ENCODE measurements around the gene HES4.

HES4 gene

DNA sequence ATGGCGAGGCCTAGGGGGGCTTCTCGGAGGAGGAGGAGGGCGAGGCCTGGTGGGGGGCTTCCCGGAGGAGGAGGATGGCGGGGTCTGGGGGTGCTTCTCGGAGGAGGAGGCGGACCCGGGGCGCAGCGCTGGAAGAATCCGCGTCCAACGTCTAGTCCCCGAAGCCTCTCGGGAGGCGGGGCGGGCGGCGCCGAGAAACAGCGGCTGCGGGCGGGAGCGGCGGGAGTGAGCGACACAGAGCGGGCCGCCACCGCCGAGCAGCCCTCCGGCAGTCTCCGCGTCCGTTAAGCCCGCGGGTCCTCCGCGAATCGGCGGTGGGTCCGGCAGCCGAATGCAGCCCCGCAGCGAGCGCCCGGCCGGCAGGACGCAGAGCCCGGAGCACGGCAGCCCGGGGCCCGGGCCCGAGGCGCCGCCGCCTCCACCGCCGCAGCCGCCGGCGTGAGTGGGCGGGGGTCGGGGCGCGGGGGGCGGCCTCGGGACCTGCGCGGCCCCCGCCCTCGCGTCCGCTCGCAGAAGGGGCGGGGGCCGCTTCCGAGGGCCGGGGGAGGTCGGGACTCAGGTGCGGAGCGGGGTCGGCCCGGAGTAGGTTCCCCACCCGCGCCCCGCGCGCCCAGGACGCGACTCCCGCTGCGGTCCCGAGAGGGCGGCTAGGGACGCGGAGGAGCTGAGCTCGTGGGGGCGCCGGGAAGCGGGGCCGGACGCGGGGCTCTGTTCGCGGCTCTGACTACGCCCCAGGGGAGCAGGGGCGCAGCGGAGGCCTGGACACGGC, 39.4 kb downstream of the HES4 start, which contains the start of gene KLHL17 (continued):
- TF ChIP-seq, protein P1, sequence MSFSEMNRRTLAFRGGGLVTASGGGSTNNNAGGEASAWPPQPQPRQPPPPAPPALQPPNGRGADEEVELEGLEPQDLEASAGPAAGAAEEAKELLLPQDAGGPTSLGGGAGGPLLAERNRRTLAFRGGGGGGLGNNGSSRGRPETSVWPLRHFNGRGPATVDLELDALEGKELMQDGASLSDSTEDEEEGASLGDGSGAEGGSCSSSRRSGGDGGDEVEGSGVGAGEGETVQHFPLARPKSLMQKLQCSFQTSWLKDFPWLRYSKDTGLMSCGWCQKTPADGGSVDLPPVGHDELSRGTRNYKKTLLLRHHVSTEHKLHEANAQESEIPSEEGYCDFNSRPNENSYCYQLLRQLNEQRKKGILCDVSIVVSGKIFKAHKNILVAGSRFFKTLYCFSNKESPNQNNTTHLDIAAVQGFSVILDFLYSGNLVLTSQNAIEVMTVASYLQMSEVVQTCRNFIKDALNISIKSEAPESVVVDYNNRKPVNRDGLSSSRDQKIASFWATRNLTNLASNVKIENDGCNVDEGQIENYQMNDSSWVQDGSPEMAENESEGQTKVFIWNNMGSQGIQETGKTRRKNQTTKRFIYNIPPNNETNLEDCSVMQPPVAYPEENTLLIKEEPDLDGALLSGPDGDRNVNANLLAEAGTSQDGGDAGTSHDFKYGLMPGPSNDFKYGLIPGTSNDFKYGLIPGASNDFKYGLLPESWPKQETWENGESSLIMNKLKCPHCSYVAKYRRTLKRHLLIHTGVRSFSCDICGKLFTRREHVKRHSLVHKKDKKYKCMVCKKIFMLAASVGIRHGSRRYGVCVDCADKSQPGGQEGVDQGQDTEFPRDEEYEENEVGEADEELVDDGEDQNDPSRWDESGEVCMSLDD (tag by site-specific recombination; IDR thresholded peaks at IDR 0.05) = peak; percentile 78
- no peak for TF ChIP-seq ZNF664 (tag by site-specific recombination; IDR thresholded peaks at IDR 0.05)
- TF ChIP-seq YY1 (tag by site-specific recombination; IDR thresholded peaks at IDR 0.05) = no peak
- TF ChIP-seq, protein P2, sequence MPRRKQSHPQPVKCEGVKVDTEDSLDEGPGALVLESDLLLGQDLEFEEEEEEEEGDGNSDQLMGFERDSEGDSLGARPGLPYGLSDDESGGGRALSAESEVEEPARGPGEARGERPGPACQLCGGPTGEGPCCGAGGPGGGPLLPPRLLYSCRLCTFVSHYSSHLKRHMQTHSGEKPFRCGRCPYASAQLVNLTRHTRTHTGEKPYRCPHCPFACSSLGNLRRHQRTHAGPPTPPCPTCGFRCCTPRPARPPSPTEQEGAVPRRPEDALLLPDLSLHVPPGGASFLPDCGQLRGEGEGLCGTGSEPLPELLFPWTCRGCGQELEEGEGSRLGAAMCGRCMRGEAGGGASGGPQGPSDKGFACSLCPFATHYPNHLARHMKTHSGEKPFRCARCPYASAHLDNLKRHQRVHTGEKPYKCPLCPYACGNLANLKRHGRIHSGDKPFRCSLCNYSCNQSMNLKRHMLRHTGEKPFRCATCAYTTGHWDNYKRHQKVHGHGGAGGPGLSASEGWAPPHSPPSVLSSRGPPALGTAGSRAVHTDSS (tag by site-specific recombination; IDR thresholded peaks at IDR 0.05) = 0 out of 2 replicates have a peak, but pooled peaks have one; percentile 30
- TF ChIP-seq, protein P3, sequence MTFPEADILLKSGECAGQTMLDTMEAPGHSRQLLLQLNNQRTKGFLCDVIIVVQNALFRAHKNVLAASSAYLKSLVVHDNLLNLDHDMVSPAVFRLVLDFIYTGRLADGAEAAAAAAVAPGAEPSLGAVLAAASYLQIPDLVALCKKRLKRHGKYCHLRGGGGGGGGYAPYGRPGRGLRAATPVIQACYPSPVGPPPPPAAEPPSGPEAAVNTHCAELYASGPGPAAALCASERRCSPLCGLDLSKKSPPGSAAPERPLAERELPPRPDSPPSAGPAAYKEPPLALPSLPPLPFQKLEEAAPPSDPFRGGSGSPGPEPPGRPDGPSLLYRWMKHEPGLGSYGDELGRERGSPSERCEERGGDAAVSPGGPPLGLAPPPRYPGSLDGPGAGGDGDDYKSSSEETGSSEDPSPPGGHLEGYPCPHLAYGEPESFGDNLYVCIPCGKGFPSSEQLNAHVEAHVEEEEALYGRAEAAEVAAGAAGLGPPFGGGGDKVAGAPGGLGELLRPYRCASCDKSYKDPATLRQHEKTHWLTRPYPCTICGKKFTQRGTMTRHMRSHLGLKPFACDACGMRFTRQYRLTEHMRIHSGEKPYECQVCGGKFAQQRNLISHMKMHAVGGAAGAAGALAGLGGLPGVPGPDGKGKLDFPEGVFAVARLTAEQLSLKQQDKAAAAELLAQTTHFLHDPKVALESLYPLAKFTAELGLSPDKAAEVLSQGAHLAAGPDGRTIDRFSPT (tag by site-specific recombination; IDR thresholded peaks at IDR 0.05) = no peak
- TF ChIP-seq SCRT2 (tag by site-specific recombination; IDR thresholded peaks at IDR 0.05) = no peak
- no peak for TF ChIP-seq MZF1 (tag by site-specific recombination; IDR thresholded peaks at IDR 0.05; ENCODE audit: borderline replicate concordance)
- no peak for TF ChIP-seq ZBTB48 (tag by site-specific recombination; IDR thresholded peaks at IDR 0.05)
- TF ChIP-seq ZSCAN23 (tag by site-specific recombination; IDR thresholded peaks at IDR 0.05) = no peak

DNA sequence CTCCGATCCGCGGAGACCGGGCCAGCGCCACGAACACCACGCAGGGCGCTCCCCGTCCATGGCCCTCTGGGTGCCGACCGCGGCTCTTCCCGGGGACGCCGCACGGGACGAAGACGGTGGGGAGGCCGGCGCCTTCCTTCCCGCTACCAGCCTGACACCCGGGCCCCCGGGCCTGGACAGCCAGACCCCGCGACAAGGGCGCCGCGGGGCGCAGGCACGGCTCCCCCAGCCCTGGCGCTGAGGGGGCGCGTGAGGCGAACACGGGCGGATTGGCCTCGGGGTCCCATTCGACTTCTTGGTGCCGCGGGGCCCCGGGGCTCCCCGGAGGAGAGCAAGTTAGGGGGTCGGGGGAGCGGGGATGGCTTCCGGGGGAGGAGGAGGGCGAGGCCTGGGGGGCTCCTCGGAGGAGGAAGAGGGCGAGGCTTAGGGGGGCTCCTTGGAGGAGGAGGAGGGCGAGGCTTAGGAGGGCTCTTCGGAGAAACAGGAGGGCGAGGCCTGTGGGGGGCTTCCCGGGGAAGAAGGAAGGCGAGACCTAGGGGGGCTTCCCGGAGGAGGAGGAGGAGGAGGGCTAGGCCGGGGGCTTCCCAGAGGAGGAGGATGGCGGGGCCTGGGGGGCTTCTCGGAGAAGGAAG, 40.0 kb downstream of the HES4 start:
- Histone ChIP-seq H3K4me1 (ENCODE audit: control insufficient read depth, insufficient read depth, low read length) (no peaks in the 10 kb centered on the region), H3K4me3 (ENCODE audit: low read depth, low read length) (peak overlapping the region; percentile 57), H3K36me3 (ENCODE audit: control insufficient read depth in 2 of 2, insufficient read depth in 1 of 2, low read length in 2 of 2) (peaks cover 3 to 60% of the 10 kb centered on the region in 2 experiments; a peak in 2 of 3 replicates), H3K9me3 (ENCODE audit: control insufficient read depth, insufficient read depth, low read depth, low read length) (no peaks in the 10 kb centered on the region), H3K27ac (ENCODE audit: extremely low read depth, low read depth, low read length) (no peak overlapping the region; the same call in 1 of the 2 replicates)
- TF ChIP-seq, protein P4, sequence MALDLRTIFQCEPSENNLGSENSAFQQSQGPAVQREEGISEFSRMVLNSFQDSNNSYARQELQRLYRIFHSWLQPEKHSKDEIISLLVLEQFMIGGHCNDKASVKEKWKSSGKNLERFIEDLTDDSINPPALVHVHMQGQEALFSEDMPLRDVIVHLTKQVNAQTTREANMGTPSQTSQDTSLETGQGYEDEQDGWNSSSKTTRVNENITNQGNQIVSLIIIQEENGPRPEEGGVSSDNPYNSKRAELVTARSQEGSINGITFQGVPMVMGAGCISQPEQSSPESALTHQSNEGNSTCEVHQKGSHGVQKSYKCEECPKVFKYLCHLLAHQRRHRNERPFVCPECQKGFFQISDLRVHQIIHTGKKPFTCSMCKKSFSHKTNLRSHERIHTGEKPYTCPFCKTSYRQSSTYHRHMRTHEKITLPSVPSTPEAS (tag by site-specific recombination; IDR thresholded peaks at IDR 0.05) = no peak
- TF ChIP-seq, protein P5, sequence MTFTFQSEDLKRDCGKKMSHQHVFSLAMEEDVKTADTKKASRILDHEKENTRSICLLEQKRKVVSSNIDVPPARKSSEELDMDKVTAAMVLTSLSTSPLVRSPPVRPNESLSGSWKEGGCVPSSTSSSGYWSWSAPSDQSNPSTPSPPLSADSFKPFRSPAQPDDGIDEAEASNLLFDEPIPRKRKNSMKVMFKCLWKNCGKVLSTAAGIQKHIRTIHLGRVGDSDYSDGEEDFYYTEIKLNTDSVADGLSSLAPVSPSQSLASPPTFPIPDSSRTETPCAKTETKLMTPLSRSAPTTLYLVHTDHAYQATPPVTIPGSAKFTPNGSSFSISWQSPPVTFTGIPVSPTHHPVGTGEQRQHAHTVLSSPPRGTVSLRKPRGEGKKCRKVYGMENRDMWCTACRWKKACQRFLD (tag by site-specific recombination; IDR thresholded peaks at IDR 0.05) = no peak
- TF ChIP-seq ZNF549 (tag by site-specific recombination; IDR thresholded peaks at IDR 0.05) = no peak
- TF ChIP-seq, protein P2 (tag by site-specific recombination; IDR thresholded peaks at IDR 0.05) = no peak
- TF ChIP-seq, protein P6, sequence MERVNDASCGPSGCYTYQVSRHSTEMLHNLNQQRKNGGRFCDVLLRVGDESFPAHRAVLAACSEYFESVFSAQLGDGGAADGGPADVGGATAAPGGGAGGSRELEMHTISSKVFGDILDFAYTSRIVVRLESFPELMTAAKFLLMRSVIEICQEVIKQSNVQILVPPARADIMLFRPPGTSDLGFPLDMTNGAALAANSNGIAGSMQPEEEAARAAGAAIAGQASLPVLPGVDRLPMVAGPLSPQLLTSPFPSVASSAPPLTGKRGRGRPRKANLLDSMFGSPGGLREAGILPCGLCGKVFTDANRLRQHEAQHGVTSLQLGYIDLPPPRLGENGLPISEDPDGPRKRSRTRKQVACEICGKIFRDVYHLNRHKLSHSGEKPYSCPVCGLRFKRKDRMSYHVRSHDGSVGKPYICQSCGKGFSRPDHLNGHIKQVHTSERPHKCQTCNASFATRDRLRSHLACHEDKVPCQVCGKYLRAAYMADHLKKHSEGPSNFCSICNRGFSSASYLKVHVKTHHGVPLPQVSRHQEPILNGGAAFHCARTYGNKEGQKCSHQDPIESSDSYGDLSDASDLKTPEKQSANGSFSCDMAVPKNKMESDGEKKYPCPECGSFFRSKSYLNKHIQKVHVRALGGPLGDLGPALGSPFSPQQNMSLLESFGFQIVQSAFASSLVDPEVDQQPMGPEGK (tag by site-specific recombination; IDR thresholded peaks at IDR 0.05) = peak; percentile 54; the same call in 1 of the 2 replicates
- TF ChIP-seq, protein P7, sequence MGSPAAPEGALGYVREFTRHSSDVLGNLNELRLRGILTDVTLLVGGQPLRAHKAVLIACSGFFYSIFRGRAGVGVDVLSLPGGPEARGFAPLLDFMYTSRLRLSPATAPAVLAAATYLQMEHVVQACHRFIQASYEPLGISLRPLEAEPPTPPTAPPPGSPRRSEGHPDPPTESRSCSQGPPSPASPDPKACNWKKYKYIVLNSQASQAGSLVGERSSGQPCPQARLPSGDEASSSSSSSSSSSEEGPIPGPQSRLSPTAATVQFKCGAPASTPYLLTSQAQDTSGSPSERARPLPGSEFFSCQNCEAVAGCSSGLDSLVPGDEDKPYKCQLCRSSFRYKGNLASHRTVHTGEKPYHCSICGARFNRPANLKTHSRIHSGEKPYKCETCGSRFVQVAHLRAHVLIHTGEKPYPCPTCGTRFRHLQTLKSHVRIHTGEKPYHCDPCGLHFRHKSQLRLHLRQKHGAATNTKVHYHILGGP (tag by site-specific recombination; IDR thresholded peaks at IDR 0.05) = no peak
- TF ChIP-seq, protein P8, sequence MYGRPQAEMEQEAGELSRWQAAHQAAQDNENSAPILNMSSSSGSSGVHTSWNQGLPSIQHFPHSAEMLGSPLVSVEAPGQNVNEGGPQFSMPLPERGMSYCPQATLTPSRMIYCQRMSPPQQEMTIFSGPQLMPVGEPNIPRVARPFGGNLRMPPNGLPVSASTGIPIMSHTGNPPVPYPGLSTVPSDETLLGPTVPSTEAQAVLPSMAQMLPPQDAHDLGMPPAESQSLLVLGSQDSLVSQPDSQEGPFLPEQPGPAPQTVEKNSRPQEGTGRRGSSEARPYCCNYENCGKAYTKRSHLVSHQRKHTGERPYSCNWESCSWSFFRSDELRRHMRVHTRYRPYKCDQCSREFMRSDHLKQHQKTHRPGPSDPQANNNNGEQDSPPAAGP (tag by site-specific recombination; IDR thresholded peaks at IDR 0.05) = no peak
- ChIA-PET CTCF (interaction anchor here (0.6 kb wide), 2 partner anchors 16 to 182 kb away, joined by 3 read pairs; no protein-coding TSS in a partner anchor), POLR2A (interaction anchor here (1.4 kb wide), 1 partner anchor 18 kb away, joined by 4 read pairs; no protein-coding TSS in a partner anchor)

Data from HEK293 (cell line).